Measurements from ENCODE around the gene PRTFDC1. TPM values are rescaled to one million over a fixed set of nuclear protein-coding genes. Genes with fewer than 3 reads are reported as not detected.

PRTFDC1 gene
- total RNA-seq, 1 experiment from 2014 or later: 48.6 TPM

- H3K36me3 ChIP-seq: no peaks in the 10 kb centered on the region
- H3K27ac ChIP-seq: no peak overlapping the region
- no peaks in the 10 kb centered on the region for H3K27me3 ChIP-seq (replicated peaks)
- DNase-seq (ENCODE audit: low read depth in 1 of 2, low spot score in 2 of 2): no peak
- H3K4me3 ChIP-seq: no peak overlapping the region
- H3K4me1 ChIP-seq (replicated peaks): peaks cover 16% of the 10 kb centered on the region
- H3K9me3 ChIP-seq (replicated peaks): no peaks in the 10 kb centered on the region
These were observed 138.6 kb downstream of the PRTFDC1 start for GRCh38 chr10:24813856-24814255.

- Histone ChIP-seq H3K27ac (no peak overlapping the region), H3K4me1 (replicated peaks) (no peaks in the 10 kb centered on the region), H3K27me3 (replicated peaks) (no peaks in the 10 kb centered on the region), H3K36me3 (no peaks in the 10 kb centered on the region), H3K9me3 (replicated peaks) (no peaks in the 10 kb centered on the region), H3K4me3 (no peak overlapping the region)
- DNase-seq (ENCODE audit: low read depth in 1 of 2, low spot score in 2 of 2): no peak
These were observed 146.1 kb downstream of the PRTFDC1 start for GRCh38 chr10:24806262-24806661.

GRCh38 chr10:24804956-24805355, 147.4 kb downstream of the PRTFDC1 start:
- Histone ChIP-seq H3K27ac (no peak overlapping the region), H3K27me3 (replicated peaks) (no peaks in the 10 kb centered on the region), H3K4me1 (replicated peaks) (no peaks in the 10 kb centered on the region), H3K4me3 (no peak overlapping the region), H3K9me3 (replicated peaks) (no peaks in the 10 kb centered on the region), H3K36me3 (no peaks in the 10 kb centered on the region)
- DNase-seq (ENCODE audit: low read depth in 1 of 2, low spot score in 2 of 2): no peak

- no peaks in the 10 kb centered on the region for H3K4me1 ChIP-seq (replicated peaks)
- no peak for DNase-seq (ENCODE audit: low read depth in 1 of 2, low spot score in 2 of 2)
These were observed 148.0 kb downstream of the PRTFDC1 start for GRCh38 chr10:24804392-24804791.

GRCh38 chr10:24802378-24802777, 150.0 kb downstream of the PRTFDC1 start:
- Histone ChIP-seq H3K4me3 (no peak overlapping the region), H3K4me1 (replicated peaks) (no peaks in the 10 kb centered on the region), H3K27me3 (replicated peaks) (no peaks in the 10 kb centered on the region), H3K36me3 (no peaks in the 10 kb centered on the region), H3K9me3 (replicated peaks) (no peaks in the 10 kb centered on the region), H3K27ac (no peak overlapping the region)
- no peak for DNase-seq (ENCODE audit: low read depth in 1 of 2, low spot score in 2 of 2)

More at GRCh38 chr10:24804392-24804791, 148.0 kb downstream of the PRTFDC1 start:
- no peaks in the 10 kb centered on the region for H3K36me3 ChIP-seq
- no peaks in the 10 kb centered on the region for H3K27me3 ChIP-seq (replicated peaks)
- H3K27ac ChIP-seq: no peak overlapping the region
- H3K4me3 ChIP-seq: no peak overlapping the region
- no peaks in the 10 kb centered on the region for H3K9me3 ChIP-seq (replicated peaks)

GRCh38 chr10:24800861-24801260, 151.5 kb downstream of the PRTFDC1 start:
- no peaks in the 10 kb centered on the region for H3K4me1 ChIP-seq (replicated peaks)
- no peak for DNase-seq (ENCODE audit: low read depth in 1 of 2, low spot score in 2 of 2)
- no peaks in the 10 kb centered on the region for H3K9me3 ChIP-seq (replicated peaks)
- H3K4me3 ChIP-seq: no peak overlapping the region
- no peaks in the 10 kb centered on the region for H3K36me3 ChIP-seq
- no peak overlapping the region for H3K27ac ChIP-seq
- H3K27me3 ChIP-seq (replicated peaks): no peaks in the 10 kb centered on the region

Other genes starting within 250 kb of the PRTFDC1 start
- gene ARHGAP21, start 228.7 kb downstream of the PRTFDC1 start, total RNA-seq (2014; rRNA removed; shearing (Covaris generic)): 50.2 and 64.2 TPM in 2 replicates
- gene ENKUR, start 63.6 kb upstream of the PRTFDC1 start, total RNA-seq (2014; rRNA removed; shearing (Covaris generic)): not detected in 2 replicates
- 1.4 and 2.9 TPM in 2 replicates for gene THNSL1, start 64.0 kb upstream of the PRTFDC1 start, total RNA-seq (2014; rRNA removed; shearing (Covaris generic))
- gene GPR158, start 222.4 kb upstream of the PRTFDC1 start, total RNA-seq (2014; rRNA removed; shearing (Covaris generic)): 0.42 TPM in 1 of 2 replicates, not detected in the other

Data from SJSA1 (cell line).